IMR-90 (cell line): ENCODE data around the gene ALDH2. TPM values are rescaled to one million over a fixed set of nuclear protein-coding genes. Genes with fewer than 3 reads are reported as not detected.

ENCODE experiments used
- ATAC-seq: fragments of 200-7000 bp; cut with Tn5 transposase; 2 replicates; pipeline ENCODE4 v1.9.1; 2020; ENCODE audit warnings: low read depth, mild to moderate bottlenecking, moderate library complexity
- BruUV-seq: library from RNA; stranded (reverse); fragments of 400-500 nt; replicated peaks from 2 replicates; lab custom pipeline; 2021; lab: Mats Ljungman, UMichigan
- CTCF ChIA-PET: fragments of 300-600 bp; formaldehyde crosslinking; extraction: SDS; loops from one replicate; lab custom pipeline; 2021; ENCODE audit warnings: antibody characterized with exemption; lab: Yijun Ruan, JAX
- POLR2A ChIA-PET: fragments of 300-600 bp; sonication (Branson Sonifier 250); formaldehyde crosslinking; loops from one replicate; lab custom pipeline; 2022; ENCODE audit warnings: antibody characterized with exemption; ENCODE audit not compliant: unreplicated experiment; lab: Charles Lee
- DNase-seq: peaks from one replicate; pipeline ENCODE4 v3.0.0; 2013
- H2AFZ ChIP-seq: replicated peaks from 2 replicates; pipeline ENCODE3; 2013; ENCODE audit warnings: low read length, mild to moderate bottlenecking; ENCODE audit not compliant: poor library complexity
- H2AK5ac ChIP-seq: 2 replicates; pipeline ENCODE4 v1.6.1; 2013; ENCODE audit warnings: low read depth, low read length, inconsistent platforms
- H2AK9ac ChIP-seq: replicated peaks from 2 replicates; pipeline ENCODE3; 2013; ENCODE audit warnings: mild to moderate bottlenecking, low read depth, low read length, moderate library complexity; ENCODE audit not compliant: poor library complexity
- H2BK120ac ChIP-seq: 2 replicates; pipeline ENCODE4 v1.6.1; 2013; ENCODE audit warnings: low read depth, low read length, inconsistent platforms
- H2BK15ac ChIP-seq: 3 replicates; pipeline ENCODE4 v1.6.1; 2013; ENCODE audit warnings: low read depth, low read length, inconsistent platforms
- H2BK20ac ChIP-seq: 2 replicates; pipeline ENCODE4 v1.6.1; 2013; ENCODE audit warnings: low read depth, mild to moderate bottlenecking, inconsistent platforms, low read length, moderate library complexity
- H2BK5ac ChIP-seq: 2 replicates; pipeline ENCODE4 v1.6.1; 2013; ENCODE audit warnings: mild to moderate bottlenecking, low read depth, low read length, inconsistent platforms; ENCODE audit not compliant: poor library complexity, severe bottlenecking
- H3K14ac ChIP-seq: replicated peaks from 2 replicates; pipeline ENCODE4 v1.6.1; 2013; ENCODE audit warnings: low read depth, low read length, inconsistent platforms
- H3K18ac ChIP-seq: 2 replicates; pipeline ENCODE4 v1.6.1; 2013; ENCODE audit warnings: low read depth, low read length, control low read depth
- H3K23ac ChIP-seq: 2 replicates; pipeline ENCODE4 v1.6.1; 2013; ENCODE audit warnings: low read depth, low read length, inconsistent platforms
- H3K27ac ChIP-seq: 2 replicates; pipeline ENCODE4 v1.5.1; 2013; ENCODE audit warnings: mild to moderate bottlenecking, control low read depth, low read length; ENCODE audit not compliant: insufficient read depth
- H3K27me3 ChIP-seq: 2 replicates; pipeline ENCODE4 v1.6.1; 2013; ENCODE audit warnings: low read length; ENCODE audit not compliant: control insufficient read depth, insufficient read depth
- H3K36me3 ChIP-seq: 2 replicates; pipeline ENCODE4 v1.6.1; 2013; ENCODE audit warnings: low read length, mixed read lengths; ENCODE audit not compliant: control insufficient read depth, insufficient read depth
- H3K4ac ChIP-seq: 2 replicates; pipeline ENCODE4 v1.6.1; 2013; ENCODE audit warnings: low read depth, low read length, inconsistent platforms
- H3K4me1 ChIP-seq: 2 replicates; pipeline ENCODE4 v1.6.1; 2013; ENCODE audit warnings: low read length, mixed read lengths; ENCODE audit not compliant: control insufficient read depth, insufficient read depth
- H3K4me2 ChIP-seq: 2 replicates; pipeline ENCODE4 v1.6.1; 2013; ENCODE audit warnings: low read depth, mild to moderate bottlenecking, control low read depth, low read length, moderate library complexity
- H3K4me3 ChIP-seq: 2 replicates; pipeline ENCODE4 v1.5.1; 2013; ENCODE audit warnings: low read depth, mild to moderate bottlenecking, control low read depth, low read length, moderate library complexity; ENCODE audit not compliant: insufficient read depth
- H3K56ac ChIP-seq: 2 replicates; pipeline ENCODE4 v1.6.1; 2013; ENCODE audit warnings: low read length, inconsistent platforms; ENCODE audit not compliant: insufficient read depth; ENCODE audit errors: extremely low read depth
- H3K79me1 ChIP-seq, 2 experiments: 2 replicates each; pipeline ENCODE4 v1.6.1; 2013; ENCODE audit warnings: low read length in 2 of 2, inconsistent platforms in 1 of 2, low read depth in 1 of 2
- H3K9ac ChIP-seq: 2 replicates; pipeline ENCODE4 v1.6.1; 2013; ENCODE audit warnings: low read depth, low read length, control low read depth
- H3K9me1 ChIP-seq: 2 replicates; pipeline ENCODE4 v1.6.1; 2013; ENCODE audit warnings: low read length, inconsistent platforms; ENCODE audit not compliant: insufficient read depth
- H3K9me3 ChIP-seq: 2 replicates; pipeline ENCODE4 v1.6.1; 2013; ENCODE audit warnings: low read length; ENCODE audit not compliant: control insufficient read depth, insufficient read depth
- H4K20me1 ChIP-seq: 2 replicates; pipeline ENCODE4 v1.6.1; 2013; ENCODE audit warnings: low read length, inconsistent platforms; ENCODE audit not compliant: insufficient read depth
- H4K5ac ChIP-seq: 2 replicates; pipeline ENCODE4 v1.6.1; 2013; ENCODE audit warnings: mild to moderate bottlenecking, low read depth, low read length, control low read depth
- H4K8ac ChIP-seq, 2 experiments: 2 replicates each; pipeline ENCODE4 v1.6.1; 2013; ENCODE audit warnings: low read depth in 2 of 2, low read length in 2 of 2, control low read depth in 1 of 2, inconsistent platforms in 1 of 2
- H4K91ac ChIP-seq: 2 replicates; pipeline ENCODE4 v1.6.1; 2013; ENCODE audit warnings: low read depth, low read length, inconsistent platforms; ENCODE audit not compliant: insufficient read depth
- BHLHE40 ChIP-seq: fragments of 150-350 bp; IDR thresholded peaks from 2 replicates; pipeline ENCODE4 v1.6.1; 2016; ENCODE audit warnings: mild to moderate bottlenecking, low read depth, low read length
- CEBPB ChIP-seq: IDR thresholded peaks from 2 replicates; pipeline ENCODE4 v1.6.1; 2012; ENCODE audit warnings: low read depth, low read length, improper control_type of control experiment
- CHD1 ChIP-seq: IDR thresholded peaks from 2 replicates; pipeline ENCODE4 v1.6.1; 2012; ENCODE audit warnings: low read depth, low read length, improper control_type of control experiment
- CTCF ChIP-seq: conservative IDR thresholded peaks from 2 replicates; pipeline ENCODE4 v1.5.1; 2012; ENCODE audit warnings: mild to moderate bottlenecking, low read depth, low read length, improper control_type of control experiment
- ELK1 ChIP-seq: fragments of 150-350 bp; IDR thresholded peaks from 2 replicates; pipeline ENCODE4 v1.6.1; 2016; ENCODE audit warnings: low read depth, mild to moderate bottlenecking, low read length, moderate library complexity, borderline replicate concordance
- FOS ChIP-seq: fragments of 150-350 bp; IDR thresholded peaks from 2 replicates; pipeline ENCODE4 v1.6.1; 2016; ENCODE audit warnings: low read depth, low read length
- MAFK ChIP-seq: IDR thresholded peaks from 2 replicates; pipeline ENCODE4 v1.6.1; 2012; ENCODE audit warnings: low read depth, low read length, improper control_type of control experiment
- MAZ ChIP-seq: IDR thresholded peaks from 2 replicates; pipeline ENCODE4 v1.6.1; 2012; ENCODE audit warnings: low read depth, mild to moderate bottlenecking, low read length, improper control_type of control experiment, moderate library complexity, borderline replicate concordance
- MXI1 ChIP-seq: IDR thresholded peaks from 2 replicates; pipeline ENCODE4 v1.6.1; 2012; ENCODE audit warnings: low read depth, mild to moderate bottlenecking, low read length, moderate library complexity, borderline replicate concordance
- NFE2L2 ChIP-seq: fragments of 150-350 bp; IDR thresholded peaks from 2 replicates; pipeline ENCODE4 v1.6.1; 2016; ENCODE audit warnings: low read depth, mild to moderate bottlenecking, low read length
- POLR2A ChIP-seq: IDR thresholded peaks from 2 replicates; pipeline ENCODE4 v1.6.1; 2012; ENCODE audit warnings: mild to moderate bottlenecking, low read depth, low read length
- RAD21 ChIP-seq: IDR thresholded peaks from 2 replicates; pipeline ENCODE4 v1.6.1; 2012; ENCODE audit warnings: low read length, improper control_type of control experiment
- RCOR1 ChIP-seq: IDR thresholded peaks from 2 replicates; pipeline ENCODE4 v1.6.1; 2012; ENCODE audit warnings: mild to moderate bottlenecking, low read length, improper control_type of control experiment; ENCODE audit not compliant: insufficient replicate concordance
- RFX5 ChIP-seq: IDR thresholded peaks from 2 replicates; pipeline ENCODE4 v1.8.0; 2012; ENCODE audit warnings: low read depth, mild to moderate bottlenecking, low read length, moderate library complexity
- SMC3 ChIP-seq: fragments of 150-350 bp; IDR thresholded peaks from 2 replicates; pipeline ENCODE4 v1.6.1; 2016; ENCODE audit warnings: low read depth, mild to moderate bottlenecking, antibody characterized with exemption, low read length, moderate library complexity
- USF2 ChIP-seq: fragments of 150-350 bp; IDR thresholded peaks from 2 replicates; pipeline ENCODE4 v1.6.1; 2017; ENCODE audit warnings: mild to moderate bottlenecking, antibody characterized with exemption, low read length, low read depth
- WGBS, 2 experiments: methylation state at CpG; one replicate each; pipeline versions ENCODE4 v1.1.5 to v1.1.7; 2013; ENCODE audit warnings: missing lambda C conversion rate in 2 of 2; ENCODE audit not compliant: insufficient read length in 1 of 2; ENCODE audit errors: extremely low coverage in 2 of 2; 5-methylcytosine and 5-hydroxymethylcytosine counted together
- dilution Hi-C: fragments of 300-500 bp; cut with HindIII; formaldehyde crosslinking; loops from one replicate; pipeline ENCODE4 v1.14.3; 2018; ENCODE audit warnings: low sequenced_read_pairs; ENCODE audit not compliant: unreplicated experiment
- in situ Hi-C: fragments of 300-500 bp; cut with MboI; formaldehyde crosslinking; loops from 3 replicates; pipeline ENCODE4 v1.14.3; 2019; ENCODE audit warnings: low sequenced_read_pairs, inconsistent platforms, mixed read lengths
- intact Hi-C: fragments of 100-400 bp; cut with micrococcal nuclease; formaldehyde crosslinking; loops from 2 replicates; pipeline ENCODE4 v1.10.0; 2022
- polyA plus RNA-seq, 3 experiments: library from polyadenylated mRNA; depleted of rRNA; stranded (reverse); fragments of >200 nt; gene quantifications; 2 replicates each; pipeline ENCODE4 v1.2.3, GENCODE V29; 2012; ENCODE audit warnings: low replicate concordance in 1 of 3
- total RNA-seq: library from RNA; depleted of rRNA; stranded (reverse); fragments of >200 nt; gene quantifications from 2 replicates; pipeline ENCODE4 v1.2.3, GENCODE V29; 2012

Gene ALDH2
- total and polyA plus RNA-seq, 2 of the 4 experiments (the other 2 are of a cell fraction): 16.0 to 41.2 TPM

GRCh38 chr12:111791507-111791906, 24.8 kb downstream of the ALDH2 start:
- H4K20me1 ChIP-seq: no peaks in the 10 kb centered on the region
- no peak overlapping the region for H3K4ac ChIP-seq
- H4K8ac ChIP-seq: no peak overlapping the region
- H3K27me3 ChIP-seq: no peaks in the 10 kb centered on the region
- H3K79me1 ChIP-seq: no peaks in the 10 kb centered on the region; a peak in 1 of 4 replicates
- DNase-seq: no peak
- peaks cover 6% of the 10 kb centered on the region; the same call in 1 of the 2 replicates for H3K4me1 ChIP-seq
- H3K18ac ChIP-seq: no peak overlapping the region
- no peak overlapping the region for H2BK20ac ChIP-seq
- no peak overlapping the region for H2BK5ac ChIP-seq
- H2AK9ac ChIP-seq: no peak overlapping the region
- no peak overlapping the region for H4K91ac ChIP-seq
- dilution Hi-C loops (no loop called here), intact Hi-C loops (no loop called here), in situ Hi-C loops (no loop called here)
- H3K4me2 ChIP-seq: no peak overlapping the region
- H2AFZ ChIP-seq: no peak overlapping the region
- H3K23ac ChIP-seq: no peak overlapping the region
- no peak overlapping the region for H2BK120ac ChIP-seq
- WGBS, 2 experiments: 87% methylated on average over 3 of the region's 8 CpGs; no CpG with 5 or more reads in 1 of the 2 experiments
- H3K56ac ChIP-seq: no peak overlapping the region
- no peak overlapping the region for H3K9ac ChIP-seq
- TF ChIP-seq CEBPB (no peak), RAD21 (no peak), POLR2A (no peak), NFE2L2 (no peak), CHD1 (no peak), FOS (no peak), MAZ (no peak), SMC3 (no peak), BHLHE40 (no peak), CTCF (no peak), MAFK (no peak), USF2 (no peak), RCOR1 (no peak), RFX5 (no peak), MXI1 (no peak), ELK1 (no peak)
- POLR2A ChIA-PET: no interaction called here
- H3K14ac ChIP-seq: no peak overlapping the region
- CTCF ChIA-PET: interaction anchor here (0.6 kb wide), 1 partner anchor 147 kb away, joined by 3 read pairs; no protein-coding TSS in a partner anchor
- no peak for ATAC-seq
- H3K27ac ChIP-seq: no peak overlapping the region
- no peak overlapping the region for H3K4me3 ChIP-seq
- no TSS peak for BruUV-seq
- no peak overlapping the region for H4K5ac ChIP-seq
- H2AK5ac ChIP-seq: no peak overlapping the region
- no peaks in the 10 kb centered on the region for H3K9me3 ChIP-seq
- H3K36me3 ChIP-seq: peaks cover 60% of the 10 kb centered on the region
- no peak overlapping the region for H2BK15ac ChIP-seq
- peaks cover 7% of the 10 kb centered on the region for H3K9me1 ChIP-seq
